Fibroblast of mammary gland (primary cell): ENCODE data around the gene CREBL2.
"Not testable (repeated sequence)": the region's sequence is repeated elsewhere in the genome, so short reads cannot be mapped to it uniquely, and the experiment has no call there.

ENCODE experiments used
- DNase-seq: peaks from one replicate; pipeline ENCODE4 v3.0.0-alpha.2; 2010; ENCODE audit warnings: low read depth
- H3K4me3 ChIP-seq: 2 replicates; pipeline ENCODE4 v1.5.1; 2011; ENCODE audit warnings: low read depth, mild to moderate bottlenecking, low read length, moderate library complexity; ENCODE audit not compliant: control insufficient read depth
- TF ChIP-seq, protein P1 (sequence below): conservative IDR thresholded peaks from 2 replicates; pipeline ENCODE4 v1.5.1; 2011; ENCODE audit warnings: low read depth, low read length, inconsistent platforms; ENCODE audit not compliant: control insufficient read depth, insufficient read depth

CREBL2 gene

DNA sequence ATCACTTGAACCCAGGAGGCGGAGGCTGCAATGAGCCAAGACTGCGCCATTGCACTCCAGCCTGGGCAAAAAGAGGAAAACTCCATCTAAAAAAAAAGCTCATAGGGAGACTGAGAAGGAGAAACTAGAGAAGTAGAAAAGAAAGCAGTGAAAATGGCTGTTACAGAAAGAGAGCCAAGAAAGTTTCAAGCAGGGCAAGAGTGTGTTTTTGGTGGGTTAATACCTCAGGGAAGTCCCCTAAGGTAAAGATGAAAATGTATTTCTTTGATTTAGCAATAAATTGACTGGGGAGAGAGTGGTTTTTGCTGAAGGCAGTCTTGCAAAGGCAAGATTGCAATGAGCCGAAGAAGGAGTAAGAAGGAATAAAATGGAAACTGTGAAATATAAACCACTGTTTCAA lies 39.0 kb upstream of the CREBL2 start:
- no peak for DNase-seq
- no peak overlapping the region for H3K4me3 ChIP-seq
- TF ChIP-seq, protein P1, sequence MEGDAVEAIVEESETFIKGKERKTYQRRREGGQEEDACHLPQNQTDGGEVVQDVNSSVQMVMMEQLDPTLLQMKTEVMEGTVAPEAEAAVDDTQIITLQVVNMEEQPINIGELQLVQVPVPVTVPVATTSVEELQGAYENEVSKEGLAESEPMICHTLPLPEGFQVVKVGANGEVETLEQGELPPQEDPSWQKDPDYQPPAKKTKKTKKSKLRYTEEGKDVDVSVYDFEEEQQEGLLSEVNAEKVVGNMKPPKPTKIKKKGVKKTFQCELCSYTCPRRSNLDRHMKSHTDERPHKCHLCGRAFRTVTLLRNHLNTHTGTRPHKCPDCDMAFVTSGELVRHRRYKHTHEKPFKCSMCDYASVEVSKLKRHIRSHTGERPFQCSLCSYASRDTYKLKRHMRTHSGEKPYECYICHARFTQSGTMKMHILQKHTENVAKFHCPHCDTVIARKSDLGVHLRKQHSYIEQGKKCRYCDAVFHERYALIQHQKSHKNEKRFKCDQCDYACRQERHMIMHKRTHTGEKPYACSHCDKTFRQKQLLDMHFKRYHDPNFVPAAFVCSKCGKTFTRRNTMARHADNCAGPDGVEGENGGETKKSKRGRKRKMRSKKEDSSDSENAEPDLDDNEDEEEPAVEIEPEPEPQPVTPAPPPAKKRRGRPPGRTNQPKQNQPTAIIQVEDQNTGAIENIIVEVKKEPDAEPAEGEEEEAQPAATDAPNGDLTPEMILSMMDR = no peak

DNA sequence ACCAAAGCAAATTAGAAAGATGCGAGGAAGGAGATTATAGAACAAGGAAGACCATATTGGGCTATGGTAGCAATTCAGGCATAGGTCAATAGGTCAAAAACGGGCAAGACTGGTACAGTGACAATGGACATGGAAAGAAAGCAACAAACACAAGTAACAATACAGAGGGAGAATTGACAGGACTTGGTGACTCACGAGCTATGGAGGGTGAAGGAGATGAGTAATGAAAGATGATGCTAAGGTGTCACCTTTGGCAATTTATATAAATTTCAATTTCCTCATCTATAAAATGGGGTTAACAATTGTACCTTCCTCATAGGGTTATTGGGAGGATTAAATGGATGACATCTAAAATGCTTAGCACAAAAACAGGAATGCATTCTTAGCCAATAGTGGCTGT lies 33.9 kb upstream of the CREBL2 start:
- TF ChIP-seq, protein P1 = no peak

DNA sequence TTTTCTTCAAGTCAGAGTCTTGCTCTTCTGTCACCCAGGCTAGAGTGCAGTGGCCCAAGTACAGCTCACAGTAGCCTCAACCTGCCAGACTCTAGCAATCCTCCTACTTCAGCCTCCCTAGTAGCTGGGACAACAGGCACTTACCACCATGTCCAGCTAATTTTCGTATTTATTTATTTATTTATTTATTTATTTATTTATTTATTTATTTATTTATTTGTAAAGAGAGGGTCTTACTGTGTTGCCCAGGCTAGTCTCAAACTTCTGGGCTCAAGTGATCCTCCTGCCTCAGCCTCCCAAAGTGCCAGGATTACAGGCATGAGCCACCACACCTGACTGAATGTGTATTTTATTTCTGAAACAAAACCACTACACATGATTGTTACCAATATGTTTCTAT lies 31.0 kb upstream of the CREBL2 start:
- not testable (repeated sequence) for DNase-seq, H3K4me3 ChIP-seq

More for the DNA sequence above, 33.9 kb upstream of the CREBL2 start:
- no peak for DNase-seq
- H3K4me3 ChIP-seq = no peak overlapping the region

DNA sequence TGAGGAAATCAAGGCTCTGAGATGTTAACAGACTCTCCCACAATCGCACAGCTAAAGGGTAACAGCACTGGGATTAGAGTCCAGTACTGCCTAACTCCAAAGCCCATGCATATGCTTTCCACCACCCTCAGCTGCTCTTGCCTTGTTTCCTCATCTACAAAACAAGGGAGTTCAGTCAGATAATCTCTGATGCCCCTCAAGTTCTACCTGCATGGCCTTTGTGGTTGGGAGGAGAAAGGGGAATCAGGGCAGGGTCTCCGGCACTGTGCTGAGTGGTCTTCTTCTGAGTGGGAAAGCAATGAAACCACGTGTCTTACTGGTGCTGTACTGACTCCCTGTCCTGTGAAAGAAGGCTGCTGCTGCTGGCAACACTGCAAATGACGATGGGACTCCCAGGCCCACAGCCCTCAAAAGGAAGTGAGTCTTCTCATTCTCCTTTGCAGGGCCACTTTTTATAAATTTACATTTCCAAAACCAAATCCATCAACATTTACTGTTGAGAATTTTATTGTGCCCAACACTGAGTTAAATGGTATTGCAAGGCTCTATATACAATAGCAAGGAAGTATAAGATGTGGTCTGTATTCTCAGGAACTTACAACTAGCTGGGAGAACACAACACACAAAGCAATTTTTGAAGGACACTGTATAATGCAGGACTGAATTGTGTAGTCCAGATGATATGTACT lies 29.3 kb upstream of the CREBL2 start:
- TF ChIP-seq, protein P1 = no peak
- DNase-seq = no peak
- no peak overlapping the region for H3K4me3 ChIP-seq

DNA sequence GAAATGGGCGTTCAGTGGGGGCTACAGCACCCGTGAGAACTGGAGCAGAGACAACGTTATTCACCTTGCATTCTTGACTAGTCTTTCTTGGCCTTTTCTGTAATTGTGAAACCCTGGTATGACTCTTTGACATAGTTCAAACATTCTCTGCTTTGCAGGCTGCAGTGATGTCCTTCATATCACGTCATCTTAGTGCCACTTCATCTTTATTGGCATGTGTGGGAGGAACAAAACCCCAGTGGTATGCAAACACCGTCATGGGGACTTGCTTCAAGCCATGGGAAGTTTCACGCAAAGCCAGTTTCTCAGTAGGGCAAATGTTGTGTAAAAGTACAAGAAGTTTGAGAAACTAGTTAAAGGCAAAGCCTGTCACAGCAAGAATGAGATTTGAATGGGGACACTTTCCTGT lies 28.8 kb upstream of the CREBL2 start:
- TF ChIP-seq, protein P1 = no peak
- DNase-seq = peak; percentile 29
- H3K4me3 ChIP-seq = no peak overlapping the region

DNA sequence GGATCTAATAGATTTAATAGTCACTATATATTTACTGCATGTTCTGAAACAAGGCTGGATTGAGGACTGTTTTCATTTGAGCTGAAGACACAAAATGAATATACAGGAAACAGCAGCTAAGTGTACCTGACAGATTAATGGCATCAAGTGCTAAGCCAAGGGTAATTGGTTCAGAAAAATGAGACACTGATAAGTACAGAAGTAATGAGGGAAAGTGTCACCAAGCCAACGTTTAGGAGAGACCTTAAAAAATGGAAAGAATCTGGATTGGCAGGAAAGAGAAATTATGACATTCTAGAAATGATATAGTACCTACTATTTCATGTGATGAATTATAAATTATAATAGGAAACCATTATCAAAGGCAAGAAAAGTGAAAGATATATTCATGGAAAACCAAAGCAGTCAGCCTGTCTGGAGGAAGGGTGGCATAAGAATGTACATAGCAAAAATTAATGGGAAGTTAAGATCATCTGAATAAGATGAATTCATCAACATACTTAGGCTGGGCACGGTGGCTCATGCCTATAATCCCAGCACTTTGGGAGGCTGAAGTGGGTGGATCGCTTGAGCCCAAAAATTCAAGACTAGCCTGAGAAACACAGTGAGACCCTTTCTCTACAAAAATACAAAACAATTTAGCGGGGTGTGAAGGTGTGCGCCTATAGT lies 28.0 kb upstream of the CREBL2 start:
- DNase-seq = no peak
- no peak overlapping the region for H3K4me3 ChIP-seq
- TF ChIP-seq, protein P1 = no peak

DNA sequence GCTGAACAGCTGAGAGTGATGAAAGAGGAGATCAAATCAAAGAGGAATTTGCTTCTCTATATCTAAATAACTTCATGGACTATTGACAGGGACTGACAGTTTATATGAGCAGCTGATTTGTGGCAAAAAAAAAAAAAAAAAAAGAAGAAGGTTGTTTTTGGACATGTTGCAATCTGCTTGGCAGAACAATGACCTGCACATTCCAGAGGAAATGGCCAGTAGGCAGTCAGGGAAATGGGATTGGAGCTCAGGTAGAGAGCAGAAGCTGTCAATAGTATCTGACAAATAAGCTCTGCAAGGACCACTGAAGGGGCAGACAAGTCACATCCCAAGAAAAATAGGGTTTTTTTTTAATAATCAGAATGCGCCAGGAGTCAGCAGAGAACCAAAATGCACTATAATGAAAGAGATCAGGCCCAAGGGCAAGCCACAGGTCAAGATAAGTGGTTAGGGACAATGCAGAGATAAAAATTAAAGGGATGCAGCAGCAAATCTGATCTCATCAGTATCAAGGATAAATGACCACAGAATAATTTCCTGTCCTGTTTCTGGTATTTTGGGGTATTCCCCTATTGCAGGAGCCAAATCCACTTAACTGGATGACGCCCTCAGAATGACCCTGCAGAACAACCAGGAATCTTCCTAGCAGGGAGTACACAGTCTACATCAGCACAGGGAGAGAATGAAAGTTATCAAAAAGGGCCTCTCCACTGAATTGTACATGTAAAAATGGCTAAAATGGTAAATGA lies 26.4 kb upstream of the CREBL2 start:
- no peak overlapping the region for H3K4me3 ChIP-seq
- TF ChIP-seq, protein P1 = no peak
- peak; percentile 6 for DNase-seq
